Fibroblast of lung (primary cell): Measurements from ENCODE around the gene POLR1B. TPM values are rescaled to one million over a fixed set of nuclear protein-coding genes. Genes with fewer than 3 reads are reported as not detected.

Experiments
- DNase-seq, 2 donors: peaks; one replicate each; pipeline versions ENCODE4 v3.0.0 to v3.0.0-alpha.2; 2010; ENCODE audit warnings: low read depth in 2 of 2
- H2AFZ ChIP-seq: 2 replicates; pipeline ENCODE4 v1.5.1; 2012; ENCODE audit warnings: low read length, control low read depth, inconsistent platforms
- H3K27ac ChIP-seq: 2 replicates; pipeline ENCODE4 v1.5.1; 2011; ENCODE audit warnings: low read length, control low read depth; ENCODE audit not compliant: insufficient read depth
- H3K27me3 ChIP-seq: 2 replicates; pipeline ENCODE4 v1.5.1; 2011; ENCODE audit warnings: mild to moderate bottlenecking, low read length; ENCODE audit not compliant: control insufficient read depth, insufficient read depth
- H3K36me3 ChIP-seq: 2 replicates; pipeline ENCODE4 v1.5.1; 2011; ENCODE audit warnings: low read length; ENCODE audit not compliant: control insufficient read depth, insufficient read depth
- H3K4me1 ChIP-seq: 2 replicates; pipeline ENCODE4 v1.5.1; 2011; ENCODE audit warnings: low read length; ENCODE audit not compliant: control insufficient read depth, insufficient read depth; ENCODE audit errors: extremely low read depth
- H3K4me2 ChIP-seq: 2 replicates; pipeline ENCODE4 v1.5.1; 2011; ENCODE audit warnings: low read length, control low read depth; ENCODE audit not compliant: insufficient read depth; ENCODE audit errors: extremely low read depth
- H3K4me3 ChIP-seq, 4 experiments: fragments of 200-600 bp in 1 of 4; sonication (generic) in 1 of 4; replicated peaks in 1 of 4; 2 replicates each; pipeline ENCODE4 v1.5.1; 2011 to 2016; ENCODE audit warnings: low read length in 4 of 4, low read depth in 3 of 4, mild to moderate bottlenecking in 3 of 4, control low read depth in 2 of 4, inconsistent platforms in 1 of 4, mixed read lengths in 1 of 4; ENCODE audit not compliant: insufficient read depth in 1 of 4; ENCODE audit errors: control extremely low read depth in 1 of 4
- H3K79me2 ChIP-seq: 2 replicates; pipeline ENCODE4 v1.5.1; 2012; ENCODE audit warnings: mild to moderate bottlenecking, low read length, inconsistent platforms; ENCODE audit not compliant: control insufficient read depth, insufficient read depth
- H3K9ac ChIP-seq: 2 replicates; pipeline ENCODE4 v1.5.1; 2011; ENCODE audit warnings: mild to moderate bottlenecking, low read length, control low read depth; ENCODE audit not compliant: insufficient read depth
- H3K9me3 ChIP-seq: 2 replicates; pipeline ENCODE4 v1.5.1; 2012; ENCODE audit warnings: low read depth, low read length; ENCODE audit not compliant: control insufficient read depth, insufficient read depth
- H4K20me1 ChIP-seq: 2 replicates; pipeline ENCODE4 v1.5.1; 2011; ENCODE audit warnings: low read length; ENCODE audit not compliant: control insufficient read depth, insufficient read depth; ENCODE audit errors: extremely low read depth
- CTCF ChIP-seq, 2 donors: IDR thresholded peaks in 1 of 2; conservative IDR thresholded peaks in 1 of 2; 1 replicate in 1 of 2; 2 replicates in 1 of 2; pipeline ENCODE4 v1.5.1; 2011 to 2012; ENCODE audit warnings: low read length in 2 of 2, control low read depth in 1 of 2, inconsistent platforms in 1 of 2, low read depth in 1 of 2, mild to moderate bottlenecking in 1 of 2
- EZH2 ChIP-seq: IDR thresholded peaks from 2 replicates; pipeline ENCODE4 v1.5.1; 2012; ENCODE audit warnings: low read length, control low read depth, mild to moderate bottlenecking; ENCODE audit errors: missing control alignments
- polyA plus RNA-seq, 2 donors: library from polyadenylated mRNA; depleted of rRNA in 1 of 2; stranded (reverse) in 1 of 2; unstranded in 1 of 2; fragments of >200 nt; gene quantifications; 2 replicates each; pipeline ENCODE4 v1.2.1, GENCODE V29; 2011 to 2012; ENCODE audit warnings: missing spikeins in 1 of 2
- total RNA-seq: library from RNA; depleted of rRNA; stranded (reverse); fragments of >200 nt; gene quantifications from 2 replicates; pipeline ENCODE4 v1.2.1, GENCODE V29; 2014

Gene POLR1B
- total and polyA plus RNA-seq, 2 donors (not counting 1 experiment from before 2014, with no cell fraction given): 12.2 to 15.5 TPM

- H2AFZ ChIP-seq: no peak overlapping the region
- H3K27me3 ChIP-seq: no peaks in the 10 kb centered on the region
- H3K9ac ChIP-seq: no peak overlapping the region
- H3K36me3 ChIP-seq: peaks cover 6% of the 10 kb centered on the region
- DNase-seq: peak; percentile 88 to 93
- no peaks in the 10 kb centered on the region for H4K20me1 ChIP-seq
- H3K4me2 ChIP-seq: no peak overlapping the region
- no peaks in the 10 kb centered on the region for H3K79me2 ChIP-seq
- H3K9me3 ChIP-seq: no peaks in the 10 kb centered on the region
- no peak overlapping the region for H3K4me3 ChIP-seq
- TF ChIP-seq CTCF (conservative IDR thresholded peaks at IDR 0.05 in 1 of 2, IDR thresholded peaks at IDR 0.05 in 1 of 2; ENCODE audit: low read depth in 1 of 2, low read length in 2 of 2): peak in 1 of 2 donors; percentile 20
- TF ChIP-seq EZH2: no peak
- H3K4me1 ChIP-seq: peaks cover 5% of the 10 kb centered on the region
- no peak overlapping the region for H3K27ac ChIP-seq
These were observed 37.0 kb downstream of the POLR1B start for GRCh38 chr2:112579241-112579640.

GRCh38 chr2:112580084-112580483, 37.8 kb downstream of the POLR1B start:
- no peak overlapping the region for H3K9ac ChIP-seq
- no peaks in the 10 kb centered on the region for H4K20me1 ChIP-seq
- H3K9me3 ChIP-seq: no peaks in the 10 kb centered on the region
- no peak overlapping the region for H3K4me3 ChIP-seq
- peaks cover 8% of the 10 kb centered on the region for H3K4me1 ChIP-seq
- peaks cover 2% of the 10 kb centered on the region for H3K36me3 ChIP-seq
- no peaks in the 10 kb centered on the region for H3K79me2 ChIP-seq
- no peak overlapping the region for H2AFZ ChIP-seq
- no peak overlapping the region for H3K4me2 ChIP-seq
- no peak for TF ChIP-seq CTCF (conservative IDR thresholded peaks at IDR 0.05 in 1 of 2, IDR thresholded peaks at IDR 0.05 in 1 of 2; ENCODE audit: low read depth in 1 of 2, low read length in 2 of 2)
- no peak for TF ChIP-seq EZH2
- no peak overlapping the region for H3K27ac ChIP-seq
- DNase-seq: no peak
- H3K27me3 ChIP-seq: no peaks in the 10 kb centered on the region

- H3K9ac ChIP-seq: no peak overlapping the region
- no peak overlapping the region for H3K27ac ChIP-seq
- no peak overlapping the region for H2AFZ ChIP-seq
- TF ChIP-seq EZH2 (no peak), CTCF (conservative IDR thresholded peaks at IDR 0.05 in 1 of 2, IDR thresholded peaks at IDR 0.05 in 1 of 2; ENCODE audit: low read depth in 1 of 2, low read length in 2 of 2) (peak; percentile 30 to 47)
- H3K79me2 ChIP-seq: no peaks in the 10 kb centered on the region
- no peaks in the 10 kb centered on the region for H3K27me3 ChIP-seq
- no peak overlapping the region for H3K4me3 ChIP-seq
- H3K9me3 ChIP-seq: no peaks in the 10 kb centered on the region
- H3K36me3 ChIP-seq: peaks cover 3% of the 10 kb centered on the region
- H3K4me2 ChIP-seq: no peak overlapping the region
- DNase-seq: peak; percentile 51 to 78
- no peaks in the 10 kb centered on the region for H4K20me1 ChIP-seq
- peaks cover 12% of the 10 kb centered on the region for H3K4me1 ChIP-seq
These were observed 40.1 kb downstream of the POLR1B start for GRCh38 chr2:112582314-112582746.
